ENCODE data around the gene FRMD4A. TPM values are rescaled to one million over a fixed set of nuclear protein-coding genes. Genes with fewer than 3 reads are reported as not detected.

Gene FRMD4A
- total RNA-seq, 1 experiment from 2014 or later: 19.6 TPM

- Histone ChIP-seq H3K27ac (ENCODE audit: insufficient read length, low read depth, low read length) (no peak overlapping the region), H3K9me3 (ENCODE audit: control insufficient read depth, low read depth, low read length) (no peaks in the 10 kb centered on the region), H3T11ph (ENCODE audit: low read length) (no peak overlapping the region), H4K91ac (ENCODE audit: insufficient read length, low read depth, low read length) (no peak overlapping the region), H4K8ac (replicated peaks; ENCODE audit: insufficient read length, low read depth, low read length) (no peak overlapping the region), H2AFZ (ENCODE audit: low read length) (no peak overlapping the region), H3K14ac (ENCODE audit: insufficient read depth, low read length) (no peak overlapping the region), H3K4ac (ENCODE audit: low read depth, low read length) (no peak overlapping the region), H3K4me1 (ENCODE audit: insufficient read depth, low read length) (no peaks in the 10 kb centered on the region), H3K23me2 (ENCODE audit: insufficient read length, low read depth, low read length, poor library complexity, severe bottlenecking) (no peaks in the 10 kb centered on the region), H4K5ac (ENCODE audit: insufficient read length, low read depth, low read length) (no peak overlapping the region), H2BK5ac (ENCODE audit: insufficient read length, low read length) (no peak overlapping the region), H4K20me1 (ENCODE audit: control insufficient read depth, insufficient read depth, insufficient read length) (no peaks in the 10 kb centered on the region), H2AK5ac (ENCODE audit: insufficient read length, low read length) (no peak overlapping the region), H2BK120ac (ENCODE audit: low read depth, low read length, poor library complexity, severe bottlenecking) (no peak overlapping the region), H3K79me2 (ENCODE audit: insufficient read depth, low read length) (no peaks in the 10 kb centered on the region), H3K9ac (ENCODE audit: extremely low read depth, insufficient read length, low read length) (no peak overlapping the region), H2BK20ac (ENCODE audit: low read depth, low read length, poor library complexity, severe bottlenecking) (no peak overlapping the region), H3K56ac (ENCODE audit: insufficient read length, low read depth, low read length) (no peak overlapping the region), H3K27me3 (ENCODE audit: insufficient read depth, low read length) (no peaks in the 10 kb centered on the region), H2BK15ac (ENCODE audit: low read depth, low read length) (no peak overlapping the region), H3K18ac (ENCODE audit: insufficient read length, low read depth, low read length) (no peak overlapping the region), H3K79me1 (ENCODE audit: insufficient read depth, low read depth, low read length, poor library complexity, severe bottlenecking) (no peaks in the 10 kb centered on the region), H2BK12ac (ENCODE audit: insufficient read length, low read depth, low read length) (no peak overlapping the region), H3K4me2 (ENCODE audit: insufficient read depth, insufficient read length, low read length) (no peak overlapping the region), H3K23ac (ENCODE audit: insufficient read length, low read depth, low read length) (no peak overlapping the region)
- H3K4me1 Mint-ChIP-seq: peaks cover 32 to 41% of the 10 kb centered on the region in 2 experiments
- H3K27me3 Mint-ChIP-seq (ENCODE audit: low read depth): no peaks in the 10 kb centered on the region
- TF ChIP-seq, protein P1, sequence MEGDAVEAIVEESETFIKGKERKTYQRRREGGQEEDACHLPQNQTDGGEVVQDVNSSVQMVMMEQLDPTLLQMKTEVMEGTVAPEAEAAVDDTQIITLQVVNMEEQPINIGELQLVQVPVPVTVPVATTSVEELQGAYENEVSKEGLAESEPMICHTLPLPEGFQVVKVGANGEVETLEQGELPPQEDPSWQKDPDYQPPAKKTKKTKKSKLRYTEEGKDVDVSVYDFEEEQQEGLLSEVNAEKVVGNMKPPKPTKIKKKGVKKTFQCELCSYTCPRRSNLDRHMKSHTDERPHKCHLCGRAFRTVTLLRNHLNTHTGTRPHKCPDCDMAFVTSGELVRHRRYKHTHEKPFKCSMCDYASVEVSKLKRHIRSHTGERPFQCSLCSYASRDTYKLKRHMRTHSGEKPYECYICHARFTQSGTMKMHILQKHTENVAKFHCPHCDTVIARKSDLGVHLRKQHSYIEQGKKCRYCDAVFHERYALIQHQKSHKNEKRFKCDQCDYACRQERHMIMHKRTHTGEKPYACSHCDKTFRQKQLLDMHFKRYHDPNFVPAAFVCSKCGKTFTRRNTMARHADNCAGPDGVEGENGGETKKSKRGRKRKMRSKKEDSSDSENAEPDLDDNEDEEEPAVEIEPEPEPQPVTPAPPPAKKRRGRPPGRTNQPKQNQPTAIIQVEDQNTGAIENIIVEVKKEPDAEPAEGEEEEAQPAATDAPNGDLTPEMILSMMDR (conservative IDR thresholded peaks at IDR 0.05): no peak
- peak overlapping the region in 1 of 3 experiments; percentile 39; a peak in 2 of 7 replicates for H3K27ac Mint-ChIP-seq
- peaks cover 29 to 35% (median 32%) of the 10 kb centered on the region in 3 experiments; a peak in 6 of 7 replicates for H3K36me3 Mint-ChIP-seq (ENCODE audit: insufficient read depth in 1 of 3, low read depth in 3 of 3)
- no peak for DNase-seq
- no peak overlapping the region for H3K4me3 Mint-ChIP-seq
- no peaks in the 10 kb centered on the region for H3K9me3 Mint-ChIP-seq
- no CpG with 5 or more reads among the region's 17 CpGs for whole genome bisulfite sequencing (ENCODE audit: extremely low coverage, insufficient read length, low lambda C conversion rate)
These were observed 629.4 kb downstream of the FRMD4A start for GRCh38 chr10:13701157-13701919.

Measured in H9 (cell line).